ENCODE measurements around the gene DDR1. TPM values are rescaled to one million over a fixed set of nuclear protein-coding genes. Genes with fewer than 3 reads are reported as not detected.
"Not testable (repeated sequence)": the region's sequence is repeated elsewhere in the genome, so short reads cannot be mapped to it uniquely, and the experiment has no call there.

DDR1 gene
- total RNA-seq, 1 donor from 2014 or later: 8.5 TPM

- no peak for DNase-seq
Observed at GRCh38 chr6:30894935-30895334, 10.6 kb downstream of the DDR1 start.

- DNase-seq: no peak
Observed at GRCh38 chr6:30895343-30895742, 11.0 kb downstream of the DDR1 start.

GRCh38 chr6:30896541-30896940, 12.2 kb downstream of the DDR1 start:
- no peak for DNase-seq

GRCh38 chr6:30897882-30898281, 13.6 kb downstream of the DDR1 start:
- DNase-seq: no peak

GRCh38 chr6:30898750-30899360, 14.5 kb downstream of the DDR1 start:
- no peak for DNase-seq

GRCh38 chr6:30900863-30901417, 16.6 kb downstream of the DDR1 start:
- no peak for DNase-seq

- no peak for DNase-seq
Observed at GRCh38 chr6:30901436-30901835, 17.1 kb downstream of the DDR1 start.

GRCh38 chr6:30902196-30902595, 17.9 kb downstream of the DDR1 start:
- not testable (repeated sequence) for DNase-seq

- no peak for DNase-seq
Observed at GRCh38 chr6:30902709-30903108, 18.4 kb downstream of the DDR1 start.

GRCh38 chr6:30903236-30903635, 18.9 kb downstream of the DDR1 start:
- no peak for DNase-seq

- not testable (repeated sequence) for DNase-seq
Observed at GRCh38 chr6:30907290-30907757, 23.0 kb downstream of the DDR1 start.

GRCh38 chr6:30907758-30908591, 23.7 kb downstream of the DDR1 start, which contains the start of gene GTF2H4:
TSS of gene GTF2H4 (plus strand) at chr6:30908207.
- peak; percentile 99 for DNase-seq

- no peak for DNase-seq
Observed at GRCh38 chr6:30908700-30909099, 24.4 kb downstream of the DDR1 start.

GRCh38 chr6:30910473-30910872, 26.2 kb downstream of the DDR1 start:
- DNase-seq: not testable (repeated sequence)

- no peak for DNase-seq
Observed at GRCh38 chr6:30912746-30913520, 28.6 kb downstream of the DDR1 start.

- DNase-seq: no peak
Observed at GRCh38 chr6:30913721-30914075, 29.4 kb downstream of the DDR1 start.

GRCh38 chr6:30914076-30914853, 29.9 kb downstream of the DDR1 start, which contains the start of gene VARS2:
TSS of gene VARS2 (plus strand) at chr6:30914238. CDS start at chr6:30914837, 599 bp downstream.
- DNase-seq: peak; percentile 94

- DNase-seq: no peak
Observed at GRCh38 chr6:30914854-30915590, 30.7 kb downstream of the DDR1 start.

- DNase-seq: peak; percentile 78
Observed at GRCh38 chr6:30915591-30915946, 31.2 kb downstream of the DDR1 start.

- no peak for DNase-seq
Observed at GRCh38 chr6:30917041-30917440, 32.7 kb downstream of the DDR1 start.

- no peak for DNase-seq
Observed at GRCh38 chr6:30917487-30917886, 33.2 kb downstream of the DDR1 start.
